Effector memory CD8-positive, alpha-beta T cell (primary cell): ENCODE data around the gene PITPNB.
A peak's percentile ranks its signal among the peaks of the same experiment; 100 is the strongest.

Experiments
- ATAC-seq: fragments of 150-1000 bp; cut with Tn5 transposase; replicated peaks from 2 replicates; pipeline ENCODE4 v1.10.0; 2021; ENCODE audit warnings: mild to moderate bottlenecking, moderate library complexity
- DNase-seq, 3 experiments: peaks; one replicate each; pipeline ENCODE4 v3.0.0; 2021
- H3K27ac Mint-ChIP-seq, 2 donors: one replicate each; pipeline ENCODE4 v1.8.0; 2022; ENCODE audit warnings: mild to moderate bottlenecking in 2 of 2, mixed read lengths in 2 of 2, moderate library complexity in 2 of 2
- H3K27me3 Mint-ChIP-seq, 2 donors: one replicate each; pipeline ENCODE4 v1.8.0; 2022; ENCODE audit warnings: mixed read lengths in 2 of 2
- H3K36me3 Mint-ChIP-seq: one replicate; pipeline ENCODE4 v1.8.0; 2022; ENCODE audit warnings: mild to moderate bottlenecking, moderate library complexity, mixed read lengths; ENCODE audit not compliant: insufficient read depth
- H3K4me1 Mint-ChIP-seq, 2 donors: one replicate each; pipeline ENCODE4 v1.8.0; 2022; ENCODE audit warnings: low read depth in 2 of 2, mixed read lengths in 2 of 2
- H3K4me3 Mint-ChIP-seq, 2 donors: one replicate each; pipeline ENCODE4 v1.8.0; 2022; ENCODE audit warnings: mild to moderate bottlenecking in 2 of 2, mixed read lengths in 2 of 2, moderate library complexity in 2 of 2
- H3K9me3 Mint-ChIP-seq, 2 donors: one replicate each; pipeline ENCODE4 v1.8.0; 2022; ENCODE audit warnings: mixed read lengths in 2 of 2

Gene PITPNB

GRCh38 chr22:27851974-27852746 is 66.9 kb downstream of the PITPNB start:
- Mint-ChIP-seq H3K27ac (no peak overlapping the region), H3K27me3 (no peaks in the 10 kb centered on the region), H3K36me3 (peaks cover 56% of the 10 kb centered on the region), H3K4me1 (peaks cover 4 to 14% of the 10 kb centered on the region in 2 donors), H3K4me3 (no peak overlapping the region), H3K9me3 (no peaks in the 10 kb centered on the region)
- DNase-seq = no peak
- no peak for ATAC-seq

- Mint-ChIP-seq H3K4me1 (peaks cover 4 to 14% of the 10 kb centered on the region in 2 donors), H3K9me3 (no peaks in the 10 kb centered on the region), H3K36me3 (peaks cover 44% of the 10 kb centered on the region), H3K4me3 (no peak overlapping the region), H3K27ac (peak overlapping the region; percentile 4 to 79), H3K27me3 (no peaks in the 10 kb centered on the region)
- ATAC-seq (no peak), DNase-seq (no peak)
These were observed 69.0 kb downstream of the PITPNB start for GRCh38 chr22:27850000-27850521.

- Mint-ChIP-seq H3K36me3 (peaks cover 30% of the 10 kb centered on the region), H3K4me1 (peaks cover 0 to 4% of the 10 kb centered on the region in 2 donors), H3K9me3 (no peaks in the 10 kb centered on the region), H3K4me3 (no peak overlapping the region), H3K27ac (peak overlapping the region in 1 of 2 donors; percentile 44), H3K27me3 (no peaks in the 10 kb centered on the region)
- DNase-seq (no peak), ATAC-seq (no peak)
These were observed 71.1 kb downstream of the PITPNB start for GRCh38 chr22:27848005-27848404.

- Mint-ChIP-seq H3K27ac (peak overlapping the region in 1 of 2 donors; percentile 44), H3K36me3 (peaks cover 19% of the 10 kb centered on the region), H3K4me3 (no peak overlapping the region), H3K27me3 (no peaks in the 10 kb centered on the region), H3K9me3 (no peaks in the 10 kb centered on the region), H3K4me1 (peaks cover 0 to 4% of the 10 kb centered on the region in 2 donors)
- ATAC-seq = no peak
- no peak for DNase-seq
These were observed 72.1 kb downstream of the PITPNB start for GRCh38 chr22:27846910-27847309.

GRCh38 chr22:27846248-27846757 is 72.8 kb downstream of the PITPNB start:
- peaks cover 13% of the 10 kb centered on the region for H3K36me3 Mint-ChIP-seq
- H3K9me3 Mint-ChIP-seq = no peaks in the 10 kb centered on the region
- H3K27ac Mint-ChIP-seq = peak overlapping the region in 1 of 2 donors; percentile 44
- H3K4me1 Mint-ChIP-seq = peaks cover 0 to 4% of the 10 kb centered on the region in 2 donors
- H3K4me3 Mint-ChIP-seq = no peak overlapping the region
- ATAC-seq (no peak), DNase-seq (no peak)
- H3K27me3 Mint-ChIP-seq = no peaks in the 10 kb centered on the region

- Mint-ChIP-seq H3K36me3 (peaks cover 7% of the 10 kb centered on the region), H3K27me3 (no peaks in the 10 kb centered on the region), H3K27ac (no peak overlapping the region), H3K4me1 (peaks cover 0 to 4% of the 10 kb centered on the region in 2 donors), H3K9me3 (no peaks in the 10 kb centered on the region), H3K4me3 (no peak overlapping the region)
- ATAC-seq (no peak), DNase-seq (no peak)
These were observed 73.4 kb downstream of the PITPNB start for GRCh38 chr22:27845644-27846043.

GRCh38 chr22:27844656-27845591 is 74.1 kb downstream of the PITPNB start:
- Mint-ChIP-seq H3K27me3 (no peaks in the 10 kb centered on the region), H3K4me1 (peaks cover 0 to 4% of the 10 kb centered on the region in 2 donors), H3K9me3 (no peaks in the 10 kb centered on the region), H3K27ac (no peak overlapping the region), H3K4me3 (no peak overlapping the region), H3K36me3 (peaks cover 7% of the 10 kb centered on the region)
- ATAC-seq (no peak), DNase-seq (no peak)

- H3K4me3 Mint-ChIP-seq = no peak overlapping the region
These were observed 74.8 kb downstream of the PITPNB start for GRCh38 chr22:27844256-27844655.

GRCh38 chr22:27843441-27843840 is 75.6 kb downstream of the PITPNB start:
- DNase-seq (no peak), ATAC-seq (no peak)
- H3K4me1 Mint-ChIP-seq = peaks cover 0 to 4% of the 10 kb centered on the region in 2 donors
- H3K36me3 Mint-ChIP-seq = peaks cover 4% of the 10 kb centered on the region
- no peak overlapping the region for H3K27ac Mint-ChIP-seq
- H3K27me3 Mint-ChIP-seq = no peaks in the 10 kb centered on the region
- no peaks in the 10 kb centered on the region for H3K9me3 Mint-ChIP-seq
- no peak overlapping the region for H3K4me3 Mint-ChIP-seq

More at GRCh38 chr22:27844256-27844655, 74.8 kb downstream of the PITPNB start:
- DNase-seq (no peak), ATAC-seq (no peak)
- no peaks in the 10 kb centered on the region for H3K27me3 Mint-ChIP-seq
- peaks cover 7% of the 10 kb centered on the region for H3K36me3 Mint-ChIP-seq
- H3K4me1 Mint-ChIP-seq = peaks cover 0 to 4% of the 10 kb centered on the region in 2 donors
- H3K9me3 Mint-ChIP-seq = no peaks in the 10 kb centered on the region
- no peak overlapping the region for H3K27ac Mint-ChIP-seq

- ATAC-seq (no peak), DNase-seq (no peak)
- Mint-ChIP-seq H3K4me3 (no peak overlapping the region), H3K4me1 (peaks cover 0 to 4% of the 10 kb centered on the region in 2 donors), H3K36me3 (peaks cover 4% of the 10 kb centered on the region), H3K27ac (no peak overlapping the region), H3K27me3 (no peaks in the 10 kb centered on the region), H3K9me3 (peaks cover 0 to under 1% of the 10 kb centered on the region in 2 donors)
These were observed 76.2 kb downstream of the PITPNB start for GRCh38 chr22:27842669-27843431.

GRCh38 chr22:27842201-27842600 is 76.9 kb downstream of the PITPNB start:
- ATAC-seq (no peak), DNase-seq (no peak)
- no peak overlapping the region for H3K27ac Mint-ChIP-seq
- no peaks in the 10 kb centered on the region for H3K27me3 Mint-ChIP-seq
- peaks cover 0 to 5% of the 10 kb centered on the region in 2 donors for H3K9me3 Mint-ChIP-seq
- peaks cover 0 to 4% of the 10 kb centered on the region in 2 donors for H3K4me1 Mint-ChIP-seq
- H3K4me3 Mint-ChIP-seq = no peak overlapping the region
- H3K36me3 Mint-ChIP-seq = peaks cover 4% of the 10 kb centered on the region

- no peak for ATAC-seq
- no peak for DNase-seq
- peaks cover 0 to 4% of the 10 kb centered on the region in 2 donors for H3K4me1 Mint-ChIP-seq
- no peak overlapping the region for H3K27ac Mint-ChIP-seq
- H3K27me3 Mint-ChIP-seq = no peaks in the 10 kb centered on the region
- H3K9me3 Mint-ChIP-seq = peaks cover 0 to 5% of the 10 kb centered on the region in 2 donors
- no peaks in the 10 kb centered on the region for H3K36me3 Mint-ChIP-seq
- H3K4me3 Mint-ChIP-seq = no peak overlapping the region
These were observed 78.6 kb downstream of the PITPNB start for GRCh38 chr22:27840436-27840835.
